ENCODE data around the gene TCOF1. TPM values are rescaled to one million over a fixed set of nuclear protein-coding genes. Genes with fewer than 3 reads are reported as not detected.

Gene TCOF1
- total RNA-seq, 1 experiment from 2014 or later: 75.3 TPM

GRCh38 chr5:150377964-150378694 lies 20.6 kb downstream of the TCOF1 start:
- H3K4me2 ChIP-seq: no peak overlapping the region
- H3K4me1 ChIP-seq (replicated peaks; ENCODE audit: insufficient read depth): no peaks in the 10 kb centered on the region
- no peak for TF ChIP-seq CTCF (conservative IDR thresholded peaks at IDR 0.05)
- TF ChIP-seq EZH2 (IDR thresholded peaks at IDR 0.05; ENCODE audit: low read depth): no peak
- H3K36me3 ChIP-seq (ENCODE audit: low read depth): no peaks in the 10 kb centered on the region; the same call in 1 of the 2 replicates
- POLR2A ChIA-PET (ENCODE audit: unreplicated experiment): no interaction called here
- no peak overlapping the region for H3K27ac ChIP-seq
- BruUV-seq (replicated peaks): no TSS peak
- H3K4me3 ChIP-seq: no peak overlapping the region
- CTCF ChIA-PET: no interaction called here
- H3K9me2 ChIP-seq (ENCODE audit: insufficient read depth): no peaks in the 10 kb centered on the region
- DNase-seq: no peak
- intact Hi-C loops (cut with micrococcal nuclease; ENCODE audit: unreplicated experiment): no loop called here
- H3K9me3 ChIP-seq (ENCODE audit: insufficient read depth, low read depth): no peaks in the 10 kb centered on the region
- H3K79me2 ChIP-seq (ENCODE audit: low read depth): no peaks in the 10 kb centered on the region
- no peaks in the 10 kb centered on the region for H3F3A ChIP-seq (ENCODE audit: insufficient read depth, low read depth)
- H3K27me3 ChIP-seq (ENCODE audit: insufficient read depth, low read depth): no peaks in the 10 kb centered on the region
- no peaks in the 10 kb centered on the region for H4K20me1 ChIP-seq (ENCODE audit: insufficient read depth)
- H2AFZ ChIP-seq: no peak overlapping the region

- peaks cover 4% of the 10 kb centered on the region for H3K36me3 ChIP-seq (ENCODE audit: low read depth)
- TF ChIP-seq EZH2 (IDR thresholded peaks at IDR 0.05; ENCODE audit: low read depth): no peak
- no peak for TF ChIP-seq CTCF (conservative IDR thresholded peaks at IDR 0.05)
Observed at GRCh38 chr5:150384701-150385100, 27.2 kb downstream of the TCOF1 start.

GRCh38 chr5:150386024-150386855 lies 28.7 kb downstream of the TCOF1 start:
- TF ChIP-seq CTCF (conservative IDR thresholded peaks at IDR 0.05) (no peak), EZH2 (IDR thresholded peaks at IDR 0.05; ENCODE audit: low read depth) (no peak)
- H3K79me2 ChIP-seq (ENCODE audit: low read depth): no peaks in the 10 kb centered on the region
- H3K9me3 ChIP-seq (ENCODE audit: insufficient read depth, low read depth): no peaks in the 10 kb centered on the region
- no peak overlapping the region for H3K4me2 ChIP-seq
- H4K20me1 ChIP-seq (ENCODE audit: insufficient read depth): no peaks in the 10 kb centered on the region
- H3K36me3 ChIP-seq (ENCODE audit: low read depth): peaks cover 4% of the 10 kb centered on the region; the same call in 1 of the 2 replicates
- 0 out of 2 replicates have a peak, but pooled peaks cover 4% of the 10 kb centered on the region for H3F3A ChIP-seq (ENCODE audit: insufficient read depth, low read depth)
- ChIA-PET POLR2A (ENCODE audit: unreplicated experiment) (no interaction called here), CTCF (no interaction called here)
- H2AFZ ChIP-seq: no peak overlapping the region
- no TSS peak for BruUV-seq (replicated peaks)
- intact Hi-C loops (cut with micrococcal nuclease; ENCODE audit: unreplicated experiment): no loop called here
- no peaks in the 10 kb centered on the region for H3K9me2 ChIP-seq (ENCODE audit: insufficient read depth)
- no peak overlapping the region for H3K4me3 ChIP-seq
- DNase-seq: no peak
- H3K4me1 ChIP-seq (replicated peaks; ENCODE audit: insufficient read depth): no peaks in the 10 kb centered on the region
- H3K27me3 ChIP-seq (ENCODE audit: insufficient read depth, low read depth): no peaks in the 10 kb centered on the region
- H3K27ac ChIP-seq: no peak overlapping the region

More at GRCh38 chr5:150384701-150385100, 27.2 kb downstream of the TCOF1 start:
- H3K4me1 ChIP-seq (replicated peaks; ENCODE audit: insufficient read depth): no peaks in the 10 kb centered on the region
- H2AFZ ChIP-seq: no peak overlapping the region
- intact Hi-C loops (cut with micrococcal nuclease; ENCODE audit: unreplicated experiment): no loop called here
- no peak overlapping the region for H3K4me2 ChIP-seq
- DNase-seq: no peak
- H3K9me2 ChIP-seq (ENCODE audit: insufficient read depth): no peaks in the 10 kb centered on the region
- no peaks in the 10 kb centered on the region for H3K9me3 ChIP-seq (ENCODE audit: insufficient read depth, low read depth)
- no peaks in the 10 kb centered on the region for H3K27me3 ChIP-seq (ENCODE audit: insufficient read depth, low read depth)
- 0 out of 2 replicates have a peak, but pooled peaks cover 4% of the 10 kb centered on the region for H3F3A ChIP-seq (ENCODE audit: insufficient read depth, low read depth)
- no peaks in the 10 kb centered on the region for H3K79me2 ChIP-seq (ENCODE audit: low read depth)
- no peak overlapping the region for H3K27ac ChIP-seq
- ChIA-PET POLR2A (ENCODE audit: unreplicated experiment) (interaction anchor here (0.6 kb wide), 2 partner anchors 9 to 545 kb away, joined by 3 to 7 read pairs; no protein-coding TSS in a partner anchor), CTCF (no interaction called here)
- BruUV-seq (replicated peaks): no TSS peak
- H3K4me3 ChIP-seq: no peak overlapping the region
- no peaks in the 10 kb centered on the region for H4K20me1 ChIP-seq (ENCODE audit: insufficient read depth)

Measured in PC-9 (cell line).